Pancreas (tissue), 10 donors: ENCODE results near the gene FADS6. TPM values are rescaled to one million over a fixed set of nuclear protein-coding genes. Genes with fewer than 3 reads are reported as not detected.
A peak's percentile ranks its signal among the peaks of the same experiment; 100 is the strongest.

Experiments used
- ATAC-seq, 4 donors: fragments of 200-7000 bp; cut with Tn5 transposase; one replicate each; pipeline versions ENCODE4 v1.8.0 to v1.9.1; 2020; ENCODE audit warnings: mild to moderate bottlenecking in 4 of 4, moderate library complexity in 4 of 4
- DNase-seq, 6 donors: peaks; one replicate each; pipeline ENCODE4 v3.0.0-alpha.2; 2020
- FAIRE-seq: peaks from 2 replicates; lab custom pipeline; 2012; peaks lifted over from hg19 to GRCh38; lab: Jason Lieb, UNC
- H3K27ac ChIP-seq, 4 donors: fragments of 200-600 bp; sonication (generic); 1 replicate in 3 of 4; 2 replicates in 1 of 4; pipeline versions ENCODE4 v1.5.0 to v1.8.0; 2020
- H3K27me3 ChIP-seq, 4 donors: fragments of 200-600 bp; one replicate each; pipeline ENCODE4 v1.8.0; 2021
- H3K36me3 ChIP-seq, 3 donors: fragments of 200-600 bp; sonication (generic) in 1 of 3; one replicate each; pipeline versions ENCODE4 v1.5.0 to v1.8.0; 2020 to 2021
- H3K4me1 ChIP-seq, 3 donors: fragments of 200-600 bp; one replicate each; pipeline ENCODE4 v1.8.0; 2021
- H3K4me3 ChIP-seq, 4 donors: fragments of 200-600 bp; sonication (generic) in 2 of 4; one replicate each; pipeline versions ENCODE4 v1.5.0 to v1.8.0; 2020 to 2021
- H3K9me3 ChIP-seq, 4 donors: fragments of 200-600 bp; one replicate each; pipeline ENCODE4 v1.8.0; 2021
- CTCF ChIP-seq, 4 donors: fragments of 200-600 bp; sonication (generic) in 3 of 4; IDR thresholded peaks; one replicate each; pipeline versions ENCODE4 v1.5.0 to v1.8.0; 2021; ENCODE audit warnings: antibody characterized with exemption in 4 of 4
- WGBS, 2 donors: extraction: QIAGEN DNeasy Blood & Tissue Kit; methylation state at CpG; one replicate each; pipeline ENCODE4 v1.1.7; 2013; 5-methylcytosine and 5-hydroxymethylcytosine counted together
- intact Hi-C, 3 donors: fragments of 100-400 bp; cut with DNase I; formaldehyde crosslinking; loops; one replicate each; pipeline versions ENCODE4 v1.11.1 to v1.14.2; 2022
- polyA plus RNA-seq, 2 donors: library from polyadenylated mRNA; stranded (reverse); fragments of 200-250 nt; gene quantifications; one replicate each; pipeline ENCODE4 v1.2.3, GENCODE V29; 2013
- total RNA-seq, 6 donors: library from RNA; stranded (reverse); fragmentation: NEBNext Ultra II Directional in 4 of 6; extraction: Animal tissue kit (Norgen Biotek cat#: 25700) in 4 of 6; gene quantifications; one replicate each; pipeline versions ENCODE4 v1.2.1 to v1.2.4, GENCODE V29; 2021 to 2023
- donor health status: healthy with polysubstance abuse.
- donor health status: DM: no; HTN: no; CAD: no; lungs with moderate emphysema.
- donor health status: DM: no; HTN: no; CAD: no.
- donor health status: control.
- donor health status: control.
- donor health status: Bipolar disorder and iron deficiency.
- donor health status: DM: yes; HTN: yes; CAD: no.
- donor health status: DM: no; HTN: no; CAD: no.
- donor health status: DM: no; HTN: no; CAD: no.
- donor health status: DM: yes; HTN: yes; CAD: no.

Gene FADS6
- total and polyA plus RNA-seq, 8 donors = 0.07 to 0.16 TPM; not detected in 6

DNA sequence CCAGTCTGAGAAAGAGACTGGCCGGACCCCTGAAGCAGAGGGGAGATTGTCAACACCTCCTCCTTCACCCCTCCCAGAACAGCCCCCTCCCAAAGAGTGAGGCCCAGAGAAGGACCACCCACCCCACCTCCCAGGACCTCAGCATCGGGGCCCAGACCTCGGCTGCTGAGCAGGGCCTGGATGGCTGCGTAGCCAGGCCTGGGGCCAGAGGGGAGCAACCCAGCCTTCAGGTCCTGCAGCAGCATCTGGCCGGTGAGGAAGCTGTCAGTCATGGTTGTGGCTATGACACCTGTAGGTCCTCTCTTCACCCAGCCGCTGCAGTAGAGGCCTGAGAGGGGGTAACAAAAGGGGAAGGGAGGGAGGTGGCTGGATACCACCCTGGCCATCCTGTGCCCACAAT, 30.5 kb downstream of the FADS6 start:
- no peak for TF ChIP-seq CTCF (IDR thresholded peaks at IDR 0.05)
- WGBS, 2 donors = 81 to 83% methylated on average over 6 of the region's 6 CpGs
- Histone ChIP-seq H3K27me3 (peaks cover 0 to 16% (median 5%) of the 10 kb centered on the region in 4 donors), H3K27ac (no peak overlapping the region), H3K36me3 (no peaks in the 10 kb centered on the region), H3K4me3 (no peak overlapping the region), H3K9me3 (no peaks in the 10 kb centered on the region), H3K4me1 (peaks cover 0 to 9% (median 0%) of the 10 kb centered on the region in 3 donors)
- intact Hi-C loops = loop anchor here in 2 of 3 donors (5.0 to 10.0 kb wide), 4 partner anchors 66 to 208 kb away; partner anchors contain the start of gene NHERF1 (in 1 of the 2)
- no peak for ATAC-seq
- FAIRE-seq = no peak
- DNase-seq = no peak

DNA sequence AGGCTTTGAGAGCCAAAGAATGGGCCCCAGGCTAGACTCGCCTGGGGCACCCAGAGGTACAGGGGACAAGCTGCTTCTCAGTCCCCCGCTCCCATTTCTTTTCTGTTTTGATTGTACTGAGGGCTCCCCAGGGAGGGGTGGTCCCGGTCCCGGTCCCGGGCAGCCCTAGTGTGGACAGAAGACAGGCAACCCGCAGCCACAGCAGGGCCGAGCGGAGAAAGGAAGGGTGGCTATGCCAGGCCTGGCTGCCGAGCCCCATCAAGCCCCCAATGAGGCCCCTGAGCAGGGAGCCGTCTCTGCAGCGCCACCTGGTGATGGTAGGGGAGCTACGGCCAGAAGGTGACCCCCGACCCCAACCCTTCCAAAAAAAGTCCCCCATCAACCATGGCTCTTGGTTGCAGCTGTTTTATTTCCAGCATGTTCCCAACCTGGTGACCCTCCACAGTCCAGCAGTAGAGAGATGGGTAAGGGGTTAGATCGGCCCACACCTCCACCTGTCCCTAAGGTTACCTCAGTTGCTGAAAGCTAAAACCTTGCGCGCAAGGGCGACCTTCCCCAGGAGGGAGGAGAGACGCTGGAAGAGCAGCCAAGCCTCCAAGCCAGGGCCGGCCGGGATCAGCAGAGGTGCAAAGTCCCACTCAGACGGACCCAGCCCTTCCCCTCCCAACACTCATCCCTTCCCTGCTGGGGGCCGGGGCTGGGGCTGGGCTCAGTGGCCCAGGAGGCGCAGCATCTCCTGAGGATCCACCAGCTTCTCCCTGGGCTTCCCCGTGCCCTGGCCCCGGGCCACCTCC, 31.1 kb downstream of the FADS6 start:
- no peak for FAIRE-seq
- 41 to 49% methylated on average over 25 of the region's 25 CpGs for WGBS, 2 donors
- peak; percentile 28 to 48 (median 38) for TF ChIP-seq CTCF (IDR thresholded peaks at IDR 0.05)
- H3K4me3 ChIP-seq = no peak overlapping the region
- peaks cover 0 to 16% (median 5%) of the 10 kb centered on the region in 4 donors for H3K27me3 ChIP-seq
- intact Hi-C loops = loop anchor here in 2 of 3 donors (5.0 to 10.0 kb wide), 4 partner anchors 65 to 208 kb away; partner anchors contain the start of gene NHERF1 (in 1 of the 2)
- DNase-seq = peak in 5 of 6 donors; percentile 50 to 87 (median 72)
- H3K36me3 ChIP-seq = no peaks in the 10 kb centered on the region
- no peaks in the 10 kb centered on the region for H3K9me3 ChIP-seq
- no peak overlapping the region for H3K27ac ChIP-seq
- H3K4me1 ChIP-seq = peaks cover 0 to 9% (median 0%) of the 10 kb centered on the region in 3 donors
- ATAC-seq = peak; percentile 13 to 75 (median 58)

- ATAC-seq (no peak), DNase-seq (peak in 1 of 6 donors; percentile 76), FAIRE-seq (no peak)
- Histone ChIP-seq H3K9me3 (no peaks in the 10 kb centered on the region), H3K4me3 (no peak overlapping the region), H3K27ac (no peak overlapping the region), H3K4me1 (peaks cover 0 to 9% (median 0%) of the 10 kb centered on the region in 3 donors), H3K36me3 (no peaks in the 10 kb centered on the region), H3K27me3 (peaks cover 0 to 16% (median 5%) of the 10 kb centered on the region in 4 donors)
- WGBS, 2 donors = 4 to 9% methylated on average over 11 to 36 of the region's 36 CpGs
- no peak for TF ChIP-seq CTCF (IDR thresholded peaks at IDR 0.05)
- intact Hi-C loops = loop anchor here in 2 of 3 donors (5.0 to 10.0 kb wide), 4 partner anchors 64 to 207 kb away; partner anchors contain the start of gene NHERF1 (in 1 of the 2)
These were observed 31.7 kb downstream of the FADS6 start for GRCh38 chr17:74861662-74862107.

- FAIRE-seq (no peak), DNase-seq (peak in 1 of 6 donors; percentile 79), ATAC-seq (no peak)
- Histone ChIP-seq H3K9me3 (no peaks in the 10 kb centered on the region), H3K27me3 (peaks cover 0 to 16% (median 5%) of the 10 kb centered on the region in 4 donors), H3K4me3 (peak overlapping the region in 1 of 4 donors; percentile 31), H3K36me3 (no peaks in the 10 kb centered on the region), H3K4me1 (peaks cover 0 to 9% (median 0%) of the 10 kb centered on the region in 3 donors), H3K27ac (no peak overlapping the region)
- no peak for TF ChIP-seq CTCF (IDR thresholded peaks at IDR 0.05)
- WGBS, 2 donors = 2% methylated on average over 75 to 96 of the region's 96 CpGs
- intact Hi-C loops = loop anchor here in 2 of 3 donors (5.0 to 10.0 kb wide), 4 partner anchors 64 to 206 kb away; partner anchors contain the start of gene NHERF1 (in 1 of the 2)
These were observed 32.4 kb downstream of the FADS6 start for GRCh38 chr17:74860872-74861661.
